PC-9 (cell line): Measurements from ENCODE around the gene RALBP1. TPM values are rescaled to one million over a fixed set of nuclear protein-coding genes. Genes with fewer than 3 reads are reported as not detected.

Experiments
- BruUV-seq: library from RNA; stranded (reverse); fragments of 400-500 nt; replicated peaks from 2 replicates; lab custom pipeline; 2021; lab: Mats Ljungman, UMichigan
- CTCF ChIA-PET: fragments of 300-600 bp; sonication (Branson Sonifier 250); formaldehyde crosslinking; loops from one replicate; lab custom pipeline; 2022; ENCODE audit warnings: antibody characterized with exemption; lab: Charles Lee
- POLR2A ChIA-PET: fragments of 300-600 bp; sonication (Branson Sonifier 250); formaldehyde crosslinking; loops from one replicate; lab custom pipeline; 2022; ENCODE audit warnings: antibody characterized with exemption; ENCODE audit not compliant: unreplicated experiment; lab: Charles Lee
- DNase-seq, 2 experiments: peaks; one replicate each; pipeline versions ENCODE4 v3.0.0 to v3.0.0-alpha.2; 2015 to 2022; ENCODE audit warnings: mixed read lengths in 1 of 2
- H2AFZ ChIP-seq: fragments of 200-600 bp; sonication (generic); 2 replicates; pipeline ENCODE4 v1.8.1; 2017; ENCODE audit warnings: antibody characterized with exemption
- H3F3A ChIP-seq: fragments of 200-600 bp; sonication (generic); 2 replicates; pipeline ENCODE4 v1.8.1; 2017; ENCODE audit warnings: antibody characterized with exemption, mild to moderate bottlenecking, low read depth; ENCODE audit not compliant: insufficient read depth
- H3K27ac ChIP-seq: fragments of 200-600 bp; sonication (generic); 2 replicates; pipeline ENCODE4 v1.6.1; 2016; ENCODE audit warnings: mixed run types
- H3K27me3 ChIP-seq: fragments of 200-600 bp; sonication (generic); 2 replicates; pipeline ENCODE4 v1.6.1; 2016; ENCODE audit warnings: low read depth, mixed run types; ENCODE audit not compliant: insufficient read depth
- H3K36me3 ChIP-seq: fragments of 200-600 bp; sonication (generic); 2 replicates; pipeline ENCODE4 v1.6.1; 2016; ENCODE audit warnings: low read depth, mixed run types
- H3K4me1 ChIP-seq: fragments of 200-600 bp; sonication (generic); replicated peaks from 2 replicates; pipeline ENCODE4 v1.6.1; 2016; ENCODE audit warnings: mixed run types; ENCODE audit not compliant: insufficient read depth
- H3K4me2 ChIP-seq: fragments of 200-600 bp; sonication (generic); 2 replicates; pipeline ENCODE4 v1.6.1; 2017; ENCODE audit warnings: mixed run types
- H3K4me3 ChIP-seq: fragments of 200-600 bp; sonication (generic); 2 replicates; pipeline ENCODE4 v1.6.1; 2016; ENCODE audit warnings: mixed run types
- H3K79me2 ChIP-seq: fragments of 200-600 bp; sonication (generic); 2 replicates; pipeline ENCODE4 v1.6.1; 2017; ENCODE audit warnings: low read depth, mixed run types
- H3K9me2 ChIP-seq: fragments of 200-600 bp; sonication (generic); 2 replicates; pipeline ENCODE4 v1.8.1; 2017; ENCODE audit warnings: mild to moderate bottlenecking; ENCODE audit not compliant: insufficient read depth
- H3K9me3 ChIP-seq: fragments of 200-600 bp; sonication (generic); 2 replicates; pipeline ENCODE4 v1.8.1; 2016; ENCODE audit warnings: low read depth; ENCODE audit not compliant: insufficient read depth
- H4K20me1 ChIP-seq: fragments of 200-600 bp; sonication (generic); 2 replicates; pipeline ENCODE4 v1.8.1; 2017; ENCODE audit not compliant: insufficient read depth
- CTCF ChIP-seq: fragments of 200-600 bp; sonication (generic); conservative IDR thresholded peaks from 2 replicates; pipeline ENCODE4 v1.6.1; 2017; ENCODE audit warnings: mixed run types, antibody characterized with exemption, mild to moderate bottlenecking, moderate library complexity
- EZH2 ChIP-seq: fragments of 200-600 bp; sonication (generic); IDR thresholded peaks from 2 replicates; pipeline ENCODE4 v1.8.0; 2017; ENCODE audit warnings: antibody characterized with exemption, low read depth
- intact Hi-C: fragments of 100-400 bp; cut with micrococcal nuclease; formaldehyde crosslinking; loops from one replicate; pipeline ENCODE4 v1.10.0; 2022; ENCODE audit not compliant: unreplicated experiment
- total RNA-seq: library from RNA; stranded (reverse); gene quantifications from 2 replicates; pipeline ENCODE4 v1.2.3, GENCODE V29; 2021

Gene RALBP1
- total RNA-seq, 1 experiment from 2014 or later, result 95.0 TPM

- Histone ChIP-seq H3K4me1 (no peaks in the 10 kb centered on the region), H3K79me2 (no peaks in the 10 kb centered on the region), H3K36me3 (peaks cover 15% of the 10 kb centered on the region), H3K9me2 (no peaks in the 10 kb centered on the region), H3K9me3 (no peaks in the 10 kb centered on the region), H3F3A (peaks cover 13% of the 10 kb centered on the region; the same call in 1 of the 2 replicates), H4K20me1 (no peaks in the 10 kb centered on the region), H3K27me3 (no peaks in the 10 kb centered on the region), H2AFZ (no peak overlapping the region), H3K4me2 (no peak overlapping the region), H3K27ac (no peak overlapping the region), H3K4me3 (no peak overlapping the region)
- POLR2A ChIA-PET, result no interaction called here
- no TSS peak for BruUV-seq
- CTCF ChIA-PET, result interaction anchor here (0.7 kb wide), 1 partner anchor 113 kb away, joined by 3 read pairs; no protein-coding TSS in a partner anchor
- no peak for DNase-seq
- intact Hi-C loops, result no loop called here
- TF ChIP-seq EZH2 (no peak), CTCF (no peak)
Measured at GRCh38 chr18:9539283-9539682, 64.0 kb downstream of the RALBP1 start.

GRCh38 chr18:9539938-9540337 is 64.6 kb downstream of the RALBP1 start:
- no TSS peak for BruUV-seq
- H3K79me2 ChIP-seq, result no peaks in the 10 kb centered on the region
- H2AFZ ChIP-seq, result no peak overlapping the region
- no peak for DNase-seq
- H3K4me1 ChIP-seq, result no peaks in the 10 kb centered on the region
- peaks cover 15% of the 10 kb centered on the region for H3K36me3 ChIP-seq
- intact Hi-C loops, result no loop called here
- H4K20me1 ChIP-seq, result no peaks in the 10 kb centered on the region
- H3K27ac ChIP-seq, result no peak overlapping the region
- no peaks in the 10 kb centered on the region for H3K9me2 ChIP-seq
- H3F3A ChIP-seq, result peaks cover 19% of the 10 kb centered on the region; the same call in 1 of the 2 replicates
- TF ChIP-seq EZH2 (no peak), CTCF (no peak)
- H3K4me2 ChIP-seq, result no peak overlapping the region
- no peak overlapping the region for H3K4me3 ChIP-seq
- no peaks in the 10 kb centered on the region for H3K9me3 ChIP-seq
- ChIA-PET CTCF (no interaction called here), POLR2A (interaction anchor here (0.6 kb wide), 2 partner anchors 70 to 885 kb away, joined by 3 to 10 read pairs; no protein-coding TSS in a partner anchor)
- H3K27me3 ChIP-seq, result no peaks in the 10 kb centered on the region

DNA sequence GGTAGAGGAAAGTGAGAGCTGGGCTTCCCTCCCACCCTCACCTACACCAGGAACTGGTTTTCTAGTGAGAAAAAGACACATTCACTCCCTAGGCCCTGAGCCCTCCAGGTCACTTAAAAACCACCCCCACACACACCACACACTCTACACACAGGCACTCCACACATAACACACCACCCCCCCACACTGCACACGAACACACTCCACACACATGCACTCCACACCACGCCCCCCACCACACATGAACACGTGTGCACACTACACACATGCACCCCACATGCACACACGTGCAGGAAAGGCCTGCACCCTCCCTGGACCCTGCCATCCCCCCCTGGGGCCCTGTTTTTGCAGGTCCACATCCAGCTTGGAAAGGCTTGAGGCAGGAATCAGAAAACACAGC is 67.6 kb downstream of the RALBP1 start:
- Histone ChIP-seq H4K20me1 (peaks cover 15% of the 10 kb centered on the region), H3K79me2 (no peaks in the 10 kb centered on the region), H3K36me3 (peaks cover 12% of the 10 kb centered on the region), H3K9me2 (no peaks in the 10 kb centered on the region), H3F3A (peaks cover 37% of the 10 kb centered on the region; the same call in 1 of the 2 replicates), H3K4me1 (no peaks in the 10 kb centered on the region), H3K4me3 (no peak overlapping the region), H3K27me3 (no peaks in the 10 kb centered on the region), H3K9me3 (no peaks in the 10 kb centered on the region), H3K4me2 (no peak overlapping the region), H3K27ac (no peak overlapping the region), H2AFZ (no peak overlapping the region)
- intact Hi-C loops, result no loop called here
- POLR2A ChIA-PET, result interaction anchor here (0.6 kb wide), 1 partner anchor 29 kb away, joined by 5 read pairs; no protein-coding TSS in a partner anchor
- no peak for TF ChIP-seq CTCF
- no peak for TF ChIP-seq EZH2
- DNase-seq, result no peak
- CTCF ChIA-PET, result no interaction called here
- BruUV-seq, result no TSS peak
